Mucosa of rectum (tissue), 2 donors: ENCODE data around the gene ERCC6.

Experiments
- H3K27ac ChIP-seq, 2 donors: one replicate each; pipeline ENCODE4 v1.7.0; 2013; ENCODE audit warnings: inconsistent platforms in 2 of 2, low read depth in 2 of 2, low read length in 2 of 2
- H3K27me3 ChIP-seq, 2 donors: one replicate each; pipeline ENCODE4 v1.7.0; 2013; ENCODE audit warnings: low read length in 2 of 2; ENCODE audit not compliant: control insufficient read depth in 2 of 2, insufficient read depth in 2 of 2
- H3K36me3 ChIP-seq, 2 donors: one replicate each; pipeline ENCODE4 v1.7.0; 2013; ENCODE audit warnings: low read length in 2 of 2; ENCODE audit not compliant: control insufficient read depth in 2 of 2, insufficient read depth in 2 of 2
- H3K4me1 ChIP-seq, 2 donors: one replicate each; pipeline ENCODE4 v1.7.0; 2013; ENCODE audit warnings: low read length in 2 of 2, mild to moderate bottlenecking in 1 of 2; ENCODE audit not compliant: control insufficient read depth in 2 of 2, insufficient read depth in 2 of 2
- H3K4me3 ChIP-seq, 2 donors: one replicate each; pipeline ENCODE4 v1.7.0; 2013; ENCODE audit warnings: low read length in 2 of 2
- H3K9ac ChIP-seq, 2 donors: one replicate each; pipeline ENCODE4 v1.7.0; 2013; ENCODE audit warnings: low read length in 2 of 2, low read depth in 1 of 2, mild to moderate bottlenecking in 1 of 2
- H3K9me3 ChIP-seq, 2 donors: one replicate each; pipeline ENCODE4 v1.7.0; 2013; ENCODE audit warnings: low read length in 2 of 2; ENCODE audit not compliant: control insufficient read depth in 2 of 2
- donor health status: healthy.
- donor health status: Normal muscosa, but diverticular disease.

ERCC6 gene

DNA sequence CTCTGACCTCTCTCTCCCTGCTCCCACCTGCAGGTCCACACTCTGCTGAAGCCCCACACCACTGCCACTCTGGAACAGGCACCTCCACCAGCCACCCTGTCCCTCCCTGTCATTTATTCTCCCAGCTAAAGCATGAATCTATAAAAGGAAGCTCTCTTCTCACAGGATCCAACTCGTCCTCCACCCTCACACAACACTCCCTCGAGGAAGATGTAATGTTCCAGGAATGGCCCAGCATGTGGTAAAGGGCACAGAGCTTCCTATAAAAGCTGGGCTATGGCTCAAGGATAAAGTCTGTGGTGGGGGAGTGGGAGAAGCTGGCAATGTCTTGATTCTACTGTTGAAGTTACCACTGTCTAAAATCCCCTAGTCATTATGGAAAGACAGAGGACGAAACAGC lies 67.4 kb downstream of the ERCC6 start:
- H3K36me3 ChIP-seq = peaks cover 67 to 68% of the 10 kb centered on the region in 2 donors
- H3K9me3 ChIP-seq = no peaks in the 10 kb centered on the region
- H3K4me1 ChIP-seq = no peaks in the 10 kb centered on the region
- no peaks in the 10 kb centered on the region for H3K27me3 ChIP-seq
- H3K4me3 ChIP-seq = no peak overlapping the region
- no peak overlapping the region for H3K27ac ChIP-seq
- H3K9ac ChIP-seq = no peak overlapping the region

- no peak overlapping the region for H3K4me3 ChIP-seq
These were observed 73.2 kb downstream of the ERCC6 start for GRCh38 chr10:49465736-49466135.

More at GRCh38 chr10:49465736-49466135, 73.2 kb downstream of the ERCC6 start:
- Histone ChIP-seq H3K9me3 (no peaks in the 10 kb centered on the region), H3K9ac (no peak overlapping the region), H3K4me1 (no peaks in the 10 kb centered on the region), H3K36me3 (peaks cover 35 to 36% of the 10 kb centered on the region in 2 donors), H3K27ac (no peak overlapping the region), H3K27me3 (no peaks in the 10 kb centered on the region)
